ENCODE measurements around the gene KASH5. TPM values are rescaled to one million over a fixed set of nuclear protein-coding genes. Genes with fewer than 3 reads are reported as not detected.

The KASH5 gene
- total and polyA plus RNA-seq, 2 donors (not counting 1 experiment from before 2014, with no cell fraction given) = 0.67 to 0.74 TPM

- Mint-ChIP-seq H3K27ac (no peak overlapping the region), H3K27me3 (peaks cover 16% of the 10 kb centered on the region), H3K9me3 (ENCODE audit: insufficient read depth) (no peaks in the 10 kb centered on the region), H3K4me3 (no peak overlapping the region), H3K4me1 (peaks cover 44% of the 10 kb centered on the region)
- Histone ChIP-seq H4K20me1 (ENCODE audit: control insufficient read depth, insufficient read depth, low read length, poor library complexity, severe bottlenecking) (no peaks in the 10 kb centered on the region), H3K4me3 (ENCODE audit: control extremely low read depth in 1 of 5, extremely low read depth in 1 of 5, insufficient read depth in 1 of 5, low read depth in 2 of 5, low read length in 4 of 5) (no peak overlapping the region), H3K27ac (ENCODE audit: low read length in 2 of 2) (no peak overlapping the region), H3K4me2 (replicated peaks; ENCODE audit: low read depth, low read length, poor library complexity, severe bottlenecking) (no peak overlapping the region), H3K36me3 (replicated peaks in 1 of 2; ENCODE audit: control extremely low read depth in 1 of 2, control insufficient read depth in 1 of 2, extremely low read depth in 1 of 2, insufficient read depth in 2 of 2, low read length in 1 of 2) (no peaks in the 10 kb centered on the region), H2AFZ (ENCODE audit: insufficient read depth, low read depth, low read length, poor library complexity, severe bottlenecking) (no peak overlapping the region), H3K27me3 (replicated peaks in 1 of 4; ENCODE audit: control extremely low read depth in 1 of 4, control insufficient read depth in 3 of 4, insufficient read depth in 4 of 4, low read length in 3 of 4) (peaks cover 0 to 30% (median 8%) of the 10 kb centered on the region in 4 experiments), H3K9me3 (ENCODE audit: control extremely low read depth in 1 of 3, control insufficient read depth in 2 of 3, insufficient read depth in 1 of 3, low read length in 2 of 3) (peaks cover 0 to 4% (median 0%) of the 10 kb centered on the region in 3 donors), H3K9ac (ENCODE audit: low read length) (no peak overlapping the region), H3K4me1 (ENCODE audit: control insufficient read depth in 2 of 2, insufficient read depth in 2 of 2, low read length in 2 of 2) (peaks cover 27 to 51% of the 10 kb centered on the region in 2 donors), H3K79me2 (ENCODE audit: control insufficient read depth, insufficient read depth, low read length) (no peaks in the 10 kb centered on the region)
- CTCF ChIA-PET = interaction anchor here (1.3 kb wide), 1 partner anchor 11 kb away, joined by 3 read pairs; the partner anchor contains the start of gene GFY
- WGBS (ENCODE audit: insufficient coverage) = 84% methylated on average over 3 of the region's 3 CpGs
- ATAC-seq (ENCODE audit: low read depth) (no peak), DNase-seq (no peak)
- TF ChIP-seq EZH2 (IDR thresholded peaks at IDR 0.05; ENCODE audit: borderline replicate concordance, insufficient read depth, low read depth, low read length, poor library complexity, severe bottlenecking) (no peak), CTCF (IDR thresholded peaks at IDR 0.05) (no peak)
- intact Hi-C loops (cut with micrococcal nuclease) = no loop called here
- POLR2A ChIA-PET = no interaction called here
These were observed 26.2 kb downstream of the KASH5 start for GRCh38 chr19:49414256-49414655.

DNA sequence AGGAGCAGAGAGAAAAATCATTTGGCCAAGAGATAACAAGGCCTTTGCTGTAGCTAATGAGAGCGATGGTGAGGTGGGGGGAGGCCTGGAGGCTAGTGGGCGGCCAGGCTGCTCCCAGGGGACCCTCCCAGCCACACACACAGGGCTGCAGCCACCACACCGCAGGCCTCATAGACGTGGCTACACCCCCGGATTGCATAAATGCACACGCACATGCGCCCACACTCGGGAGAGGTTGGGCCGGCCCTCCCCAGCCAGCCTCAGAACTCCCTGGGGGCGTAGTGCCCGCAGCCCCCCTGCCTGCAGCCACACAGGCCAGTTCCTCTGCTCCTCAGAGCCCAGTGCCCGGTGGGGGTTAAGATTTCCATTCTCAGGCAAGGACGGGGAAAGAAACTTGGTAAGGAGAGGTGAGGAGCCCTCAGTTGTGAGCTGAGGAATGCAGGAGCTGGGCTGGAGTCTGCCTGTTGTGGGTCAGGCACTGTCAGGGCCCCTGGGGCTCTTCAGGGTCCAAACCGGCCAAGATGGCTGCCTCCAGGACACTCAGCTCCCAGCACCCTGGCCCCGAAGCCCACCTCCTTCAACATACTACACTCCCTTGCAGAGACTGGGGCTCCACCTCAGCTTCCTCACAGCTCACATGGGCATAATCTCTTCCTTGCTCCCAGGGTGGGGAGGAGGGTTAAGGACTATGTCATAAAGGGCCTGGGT lies 27.2 kb downstream of the KASH5 start:
- TF ChIP-seq EZH2 (IDR thresholded peaks at IDR 0.05; ENCODE audit: borderline replicate concordance, insufficient read depth, low read depth, low read length, poor library complexity, severe bottlenecking) = no peak
- TF ChIP-seq CTCF (IDR thresholded peaks at IDR 0.05) = no peak
- H2AFZ ChIP-seq (ENCODE audit: insufficient read depth, low read depth, low read length, poor library complexity, severe bottlenecking) = no peak overlapping the region
- WGBS (ENCODE audit: insufficient coverage) = 39% methylated on average over 6 of the region's 15 CpGs
- H3K4me1 Mint-ChIP-seq = peaks cover 34% of the 10 kb centered on the region
- H3K9me3 ChIP-seq (ENCODE audit: control extremely low read depth in 1 of 3, control insufficient read depth in 2 of 3, insufficient read depth in 1 of 3, low read length in 2 of 3) = peaks cover 0 to 5% (median 0%) of the 10 kb centered on the region in 3 donors
- CTCF ChIA-PET = interaction anchor here (1.3 to 3.2 kb wide), 2 partner anchors 23 to 114 kb away, joined by 5 to 12 read pairs; no protein-coding TSS in a partner anchor
- DNase-seq (peak; percentile 59), ATAC-seq (ENCODE audit: low read depth) (peak; percentile 83)
- H3K9me3 Mint-ChIP-seq (ENCODE audit: insufficient read depth) = no peaks in the 10 kb centered on the region
- peaks cover 0 to 40% (median 18%) of the 10 kb centered on the region in 4 experiments for H3K27me3 ChIP-seq (replicated peaks in 1 of 4; ENCODE audit: control extremely low read depth in 1 of 4, control insufficient read depth in 3 of 4, insufficient read depth in 4 of 4, low read length in 3 of 4)
- intact Hi-C loops (cut with micrococcal nuclease) = no loop called here
- no peak overlapping the region for H3K9ac ChIP-seq (ENCODE audit: low read length)
- no peaks in the 10 kb centered on the region for H3K79me2 ChIP-seq (ENCODE audit: control insufficient read depth, insufficient read depth, low read length)
- H3K27me3 Mint-ChIP-seq = peaks cover 26% of the 10 kb centered on the region
- peak overlapping the region; percentile 16 for H3K4me3 Mint-ChIP-seq
- peaks cover 17 to 41% of the 10 kb centered on the region in 2 donors for H3K4me1 ChIP-seq (ENCODE audit: control insufficient read depth in 2 of 2, insufficient read depth in 2 of 2, low read length in 2 of 2)
- H3K4me3 ChIP-seq (ENCODE audit: control extremely low read depth in 1 of 5, extremely low read depth in 1 of 5, insufficient read depth in 1 of 5, low read depth in 2 of 5, low read length in 4 of 5) = no peak overlapping the region
- no peaks in the 10 kb centered on the region for H3K36me3 ChIP-seq (replicated peaks in 1 of 2; ENCODE audit: control extremely low read depth in 1 of 2, control insufficient read depth in 1 of 2, extremely low read depth in 1 of 2, insufficient read depth in 2 of 2, low read length in 1 of 2)
- peak overlapping the region; percentile 15 for H3K27ac Mint-ChIP-seq
- POLR2A ChIA-PET = interaction anchor here (0.6 kb wide), 1 partner anchor 245 kb away, joined by 4 read pairs; no protein-coding TSS in a partner anchor
- H4K20me1 ChIP-seq (ENCODE audit: control insufficient read depth, insufficient read depth, low read length, poor library complexity, severe bottlenecking) = no peaks in the 10 kb centered on the region
- H3K27ac ChIP-seq (ENCODE audit: low read length in 2 of 2) = no peak overlapping the region
- H3K4me2 ChIP-seq (replicated peaks; ENCODE audit: low read depth, low read length, poor library complexity, severe bottlenecking) = no peak overlapping the region

All from B cell (primary cell).